Measurements from ENCODE around the gene IGLL5. TPM values are rescaled to one million over a fixed set of nuclear protein-coding genes. Genes with fewer than 3 reads are reported as not detected.

The IGLL5 gene
- total and polyA plus RNA-seq, 9 of the 15 experiments (the other 6 are each of a cell fraction or from before 2014, with no cell fraction given), result not detected

GRCh38 chr22:22880645-22881044 lies 7.0 kb upstream of the IGLL5 start:
- POLR2A ChIA-PET, result interaction anchor here (0.7 to 2.3 kb wide), 14 partner anchors 9 to 171 kb away, joined by 3 to 7 read pairs (median 4); no protein-coding TSS in a partner anchor
- peaks cover 0 to 3% of the 10 kb centered on the region in 2 experiments; a peak in 1 of 5 replicates for H3K4me1 ChIP-seq (replicated peaks in 1 of 2; ENCODE audit: control insufficient read depth in 2 of 2, insufficient read depth in 2 of 2, low read length in 2 of 2)
- DNase-seq (ENCODE audit: extremely low read depth in 1 of 4, low spot score in 3 of 4), result peak in 2 of 4 experiments; percentile 56 to 60
- peaks cover 52% of the 10 kb centered on the region for H4K20me1 ChIP-seq (replicated peaks; ENCODE audit: control insufficient read depth, insufficient read depth, low read length)
- H3K9me3 ChIP-seq (replicated peaks; ENCODE audit: control insufficient read depth, insufficient read depth, low read depth, low read length), result no peaks in the 10 kb centered on the region
- peaks cover 0 to 33% of the 10 kb centered on the region in 2 experiments; a peak in 2 of 5 replicates for H3K27me3 ChIP-seq (ENCODE audit: control insufficient read depth in 2 of 2, insufficient read depth in 2 of 2, low read length in 2 of 2)
- no peak overlapping the region for H3K27ac ChIP-seq (ENCODE audit: extremely low read depth, low read depth, low read length)
- H3K9ac ChIP-seq (ENCODE audit: insufficient read depth in 1 of 2, low read depth in 2 of 2, low read length in 2 of 2), result peak overlapping the region in 1 of 2 experiments; percentile 39; a peak in 1 of 4 replicates
- H3K4me2 ChIP-seq (ENCODE audit: insufficient read depth, low read length), result no peak overlapping the region
- 1% methylated on average over 9 of the region's 9 CpGs for WGBS (ENCODE audit: insufficient coverage, low coverage, missing lambda C conversion rate)
- peaks cover 4% of the 10 kb centered on the region for H3K9me1 ChIP-seq (ENCODE audit: control insufficient read depth, insufficient read depth, low read length)
- BruUV-seq (replicated peaks), result no TSS peak
- no peak overlapping the region for H3K4me3 ChIP-seq
- H3K79me2 ChIP-seq (ENCODE audit: control insufficient read depth, insufficient read depth, low read length), result no peaks in the 10 kb centered on the region
- no peak overlapping the region for H2AFZ ChIP-seq (ENCODE audit: low read depth, low read length)
- peak; percentile 31; the same call in 1 of the 2 replicates for TF ChIP-seq ZNF184 (CRISPR knock-in tag; IDR thresholded peaks at IDR 0.05)
- TF ChIP-seq ATF6 (CRISPR knock-in tag; IDR thresholded peaks at IDR 0.05), result no peak
- 0 out of 2 replicates have a peak, but pooled peaks have one; percentile 23 for TF ChIP-seq RB1 (IDR thresholded peaks at IDR 0.05; ENCODE audit: low read depth)
- intact Hi-C loops (cut with micrococcal nuclease), result loop anchor here (5.0 kb wide), 2 partner anchors 158 to 288 kb away; no protein-coding TSS in a partner anchor
- no peak for FAIRE-seq
- CTCF ChIA-PET (ENCODE audit: low intra/inter-chr PET ratio), result interaction anchor here (0.7 to 9.8 kb wide), 4 partner anchors 26 to 128 kb away, joined by 4 to 251 read pairs (median 36); no protein-coding TSS in a partner anchor
- H3K36me3 ChIP-seq (ENCODE audit: control insufficient read depth, insufficient read depth, low read length), result no peaks in the 10 kb centered on the region
- no peak for ATAC-seq
- in situ Hi-C loops (cut with MboI), result loop anchor here (5.0 to 10.0 kb wide), 2 partner anchors 68 to 416 kb away; no protein-coding TSS in a partner anchor

All from K562 (cell line).